ENCODE measurements around the gene EGLN1.

The EGLN1 gene

DNA sequence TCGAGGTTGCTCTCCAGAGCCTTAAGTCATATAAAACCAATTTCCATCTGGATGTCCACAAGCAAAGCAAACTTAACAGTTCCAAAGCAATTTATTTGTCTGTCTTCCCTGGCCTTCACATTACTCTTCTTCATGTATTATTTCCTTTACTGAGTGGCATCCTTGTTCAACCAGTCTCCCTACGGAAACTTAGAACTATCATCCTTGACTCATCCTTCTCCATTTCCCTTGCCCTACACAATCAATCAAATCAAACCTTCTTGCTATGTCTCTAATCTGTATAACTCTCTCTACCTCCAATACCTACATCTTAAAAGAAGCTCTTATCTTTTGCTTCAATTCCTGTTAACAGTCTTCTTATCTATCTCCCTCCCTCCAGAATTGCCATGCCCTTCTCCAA, 25.4 kb downstream of the EGLN1 start:
- TF ChIP-seq, protein P1, sequence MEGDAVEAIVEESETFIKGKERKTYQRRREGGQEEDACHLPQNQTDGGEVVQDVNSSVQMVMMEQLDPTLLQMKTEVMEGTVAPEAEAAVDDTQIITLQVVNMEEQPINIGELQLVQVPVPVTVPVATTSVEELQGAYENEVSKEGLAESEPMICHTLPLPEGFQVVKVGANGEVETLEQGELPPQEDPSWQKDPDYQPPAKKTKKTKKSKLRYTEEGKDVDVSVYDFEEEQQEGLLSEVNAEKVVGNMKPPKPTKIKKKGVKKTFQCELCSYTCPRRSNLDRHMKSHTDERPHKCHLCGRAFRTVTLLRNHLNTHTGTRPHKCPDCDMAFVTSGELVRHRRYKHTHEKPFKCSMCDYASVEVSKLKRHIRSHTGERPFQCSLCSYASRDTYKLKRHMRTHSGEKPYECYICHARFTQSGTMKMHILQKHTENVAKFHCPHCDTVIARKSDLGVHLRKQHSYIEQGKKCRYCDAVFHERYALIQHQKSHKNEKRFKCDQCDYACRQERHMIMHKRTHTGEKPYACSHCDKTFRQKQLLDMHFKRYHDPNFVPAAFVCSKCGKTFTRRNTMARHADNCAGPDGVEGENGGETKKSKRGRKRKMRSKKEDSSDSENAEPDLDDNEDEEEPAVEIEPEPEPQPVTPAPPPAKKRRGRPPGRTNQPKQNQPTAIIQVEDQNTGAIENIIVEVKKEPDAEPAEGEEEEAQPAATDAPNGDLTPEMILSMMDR (IDR thresholded peaks at IDR 0.05; ENCODE audit: low read depth, low read length, missing control alignments): no peak
- no peak overlapping the region for H3K4me3 ChIP-seq (replicated peaks; ENCODE audit: low read depth, low read length)
- DNase-seq (ENCODE audit: extremely low read depth, low read depth): no peak

DNA sequence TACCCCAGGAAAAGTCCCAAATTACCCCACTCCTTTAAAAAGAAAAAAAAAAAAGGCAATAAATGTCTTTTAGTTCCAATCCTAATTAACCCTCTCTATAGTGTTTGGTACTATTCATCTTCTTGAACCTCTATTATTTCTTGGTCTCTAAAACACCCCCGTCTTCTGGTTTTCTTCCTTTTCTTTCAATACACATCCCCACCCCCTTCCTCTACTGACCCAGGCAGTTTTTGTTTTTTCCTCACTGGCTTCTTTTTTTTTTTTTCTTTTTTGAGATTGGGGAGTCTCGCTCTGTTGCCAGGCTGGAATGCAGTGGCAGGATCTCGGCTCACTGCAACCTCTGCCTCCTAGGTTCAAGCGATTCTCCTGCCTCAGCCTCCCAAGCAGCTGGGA, 26.1 kb downstream of the EGLN1 start:
- no peak for DNase-seq (ENCODE audit: extremely low read depth, low read depth)
- no peak overlapping the region for H3K4me3 ChIP-seq (replicated peaks; ENCODE audit: low read depth, low read length)
- TF ChIP-seq, protein P1 (IDR thresholded peaks at IDR 0.05; ENCODE audit: low read depth, low read length, missing control alignments): no peak

DNA sequence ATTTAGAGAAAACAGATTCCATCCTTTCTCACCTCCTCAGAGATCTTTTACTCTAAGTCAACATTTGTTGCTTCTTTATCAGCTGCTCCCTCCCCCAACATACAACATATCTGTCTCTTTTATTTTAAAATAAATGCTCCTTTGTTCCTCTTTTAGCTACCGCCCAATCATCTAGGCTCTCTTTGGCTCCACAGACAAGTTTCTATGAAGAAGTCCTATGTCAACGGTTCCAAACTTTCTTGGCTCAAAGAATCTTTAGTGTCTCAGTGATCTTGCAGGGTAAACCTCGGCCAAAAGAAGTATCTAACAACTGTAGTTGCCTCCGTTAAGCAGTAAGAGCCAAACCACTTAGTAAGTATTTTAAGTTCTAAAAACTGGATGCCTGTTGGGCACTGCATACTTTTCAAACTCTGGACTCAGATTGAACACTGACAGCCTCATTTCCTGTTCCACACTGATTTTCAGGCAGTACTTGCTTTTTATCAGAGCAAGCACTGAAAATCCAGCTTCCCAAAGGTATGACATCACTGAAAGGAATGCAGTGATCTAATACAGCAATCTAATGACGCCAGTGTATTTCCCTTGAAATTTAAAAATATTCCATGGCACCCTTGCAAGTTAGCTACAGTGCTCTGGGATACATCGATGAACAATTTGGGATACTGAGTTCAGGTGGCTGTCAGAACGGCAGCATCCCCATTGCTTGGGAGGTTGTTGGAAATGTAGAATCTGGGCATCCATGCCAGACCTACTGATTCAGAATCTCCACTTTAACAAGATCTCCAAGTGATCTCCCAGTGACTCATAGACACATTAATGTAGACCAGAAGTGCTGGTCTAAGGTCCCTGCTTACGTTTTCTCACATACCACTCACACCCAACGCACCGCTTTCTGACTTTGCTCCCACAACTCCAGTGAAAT, 26.8 kb downstream of the EGLN1 start:
- H3K4me3 ChIP-seq (replicated peaks; ENCODE audit: low read depth, low read length): no peak overlapping the region
- peak; percentile 62 for DNase-seq (ENCODE audit: extremely low read depth, low read depth)
- TF ChIP-seq, protein P1 (IDR thresholded peaks at IDR 0.05; ENCODE audit: low read depth, low read length, missing control alignments): no peak

DNA sequence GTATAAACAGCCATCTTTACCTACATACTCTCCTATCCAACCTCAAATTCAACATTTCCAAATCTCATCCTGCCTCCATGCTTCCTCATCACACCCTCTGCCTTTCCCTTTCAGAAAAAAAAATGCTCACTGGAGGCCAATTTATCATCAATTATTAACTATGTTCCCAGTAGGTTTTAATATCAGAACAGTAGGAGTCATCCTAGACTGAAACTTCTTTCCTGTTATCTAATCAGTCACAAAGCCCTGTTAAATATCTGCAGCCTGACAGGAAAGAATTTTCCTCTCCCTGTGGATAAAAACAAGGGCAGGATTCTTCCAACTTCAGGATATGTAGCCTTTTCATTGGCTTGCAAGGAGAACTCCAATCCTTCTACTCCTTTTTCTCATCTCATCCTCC, 28.4 kb downstream of the EGLN1 start:
- no peak for DNase-seq (ENCODE audit: extremely low read depth, low read depth)
- TF ChIP-seq, protein P1 (IDR thresholded peaks at IDR 0.05; ENCODE audit: low read depth, low read length, missing control alignments): no peak

DNA sequence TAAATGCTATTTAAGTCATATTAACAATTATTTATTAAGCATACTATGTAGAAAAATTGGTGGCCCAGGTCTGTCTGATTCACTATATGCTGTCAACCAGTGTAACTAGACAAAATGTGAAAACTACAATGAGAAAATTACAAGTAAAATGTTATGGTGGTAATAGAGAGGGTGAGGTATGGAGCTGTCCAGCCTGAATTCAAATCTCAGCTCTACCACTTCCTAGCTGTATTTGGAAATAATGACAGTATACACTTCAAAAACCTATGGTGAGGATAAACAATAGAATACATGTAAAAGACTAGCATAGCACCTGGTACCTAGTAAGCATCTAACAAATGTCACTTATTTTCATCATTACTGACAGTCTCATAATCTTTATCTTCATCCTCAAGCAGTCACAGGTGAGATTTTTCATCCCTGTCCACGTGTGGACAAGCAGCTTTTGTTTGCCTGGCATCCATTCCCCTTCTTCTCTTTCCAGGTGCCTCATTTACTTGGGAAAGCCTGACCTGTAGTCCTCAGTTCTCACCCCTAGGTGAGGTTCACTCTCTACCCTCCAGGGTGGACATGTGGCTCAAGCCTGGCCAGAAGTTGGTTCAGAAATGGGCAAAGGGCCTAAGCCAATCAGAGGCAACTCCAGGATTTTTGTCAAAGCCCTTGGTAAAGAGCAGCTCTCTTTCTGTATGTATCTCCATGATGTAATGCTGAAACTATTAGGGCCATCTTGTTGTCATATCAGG, 29.5 kb downstream of the EGLN1 start:
- TF ChIP-seq, protein P1 (IDR thresholded peaks at IDR 0.05; ENCODE audit: low read depth, low read length, missing control alignments): no peak
- DNase-seq (ENCODE audit: extremely low read depth, low read depth): no peak
- H3K4me3 ChIP-seq (replicated peaks; ENCODE audit: low read depth, low read length): no peak overlapping the region

More for the DNA sequence above, 28.4 kb downstream of the EGLN1 start:
- no peak overlapping the region for H3K4me3 ChIP-seq (replicated peaks; ENCODE audit: low read depth, low read length)

DNA sequence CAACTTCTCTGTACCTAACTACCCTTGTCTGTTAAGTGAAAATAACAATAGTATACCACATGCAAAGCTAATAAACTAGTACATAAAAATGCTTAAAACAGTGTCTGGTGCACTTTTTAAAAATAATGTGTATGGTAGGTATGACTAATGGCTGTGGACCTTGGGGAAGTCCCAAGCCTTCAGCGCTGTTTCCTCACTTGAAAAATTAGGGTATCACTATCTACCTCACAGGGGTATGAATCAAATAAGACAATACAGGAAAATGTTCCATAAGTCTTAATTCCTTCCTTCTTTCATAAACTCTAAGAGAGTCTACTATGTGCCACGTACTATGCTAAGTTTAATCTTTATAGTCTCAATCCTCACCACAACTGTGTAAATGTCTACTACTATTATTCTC, 32.0 kb downstream of the EGLN1 start:
- no peak overlapping the region for H3K4me3 ChIP-seq (replicated peaks; ENCODE audit: low read depth, low read length)
- DNase-seq (ENCODE audit: extremely low read depth, low read depth): no peak
- TF ChIP-seq, protein P1 (IDR thresholded peaks at IDR 0.05; ENCODE audit: low read depth, low read length, missing control alignments): no peak
